ENCODE results near the gene PPM1B.
A peak's percentile ranks its signal among the peaks of the same experiment; 100 is the strongest.
"Not testable (repeated sequence)": the region's sequence is repeated elsewhere in the genome, so short reads cannot be mapped to it uniquely, and the experiment has no call there.

Gene PPM1B

DNA sequence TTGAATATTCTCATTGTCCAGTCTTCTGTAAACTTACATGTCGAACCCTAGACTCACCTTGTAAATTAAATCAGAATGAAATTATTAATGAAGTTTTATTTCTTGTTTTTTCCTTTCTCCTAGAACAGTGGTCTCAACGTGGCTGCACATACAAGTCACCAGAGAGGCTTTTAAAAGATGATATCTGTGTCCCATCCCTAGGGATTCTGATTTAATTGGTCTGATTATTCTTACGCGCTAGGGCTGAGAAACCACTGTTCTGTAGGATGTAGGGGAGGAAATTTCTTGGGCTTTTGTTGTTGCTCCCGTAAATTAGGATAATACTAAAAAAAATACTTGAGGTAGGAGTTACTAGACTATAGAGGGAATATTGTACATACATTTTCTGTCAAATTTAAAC lies 32.1 kb downstream of the PPM1B start:
- DNase-seq (ENCODE audit: low read depth): no peak

DNA sequence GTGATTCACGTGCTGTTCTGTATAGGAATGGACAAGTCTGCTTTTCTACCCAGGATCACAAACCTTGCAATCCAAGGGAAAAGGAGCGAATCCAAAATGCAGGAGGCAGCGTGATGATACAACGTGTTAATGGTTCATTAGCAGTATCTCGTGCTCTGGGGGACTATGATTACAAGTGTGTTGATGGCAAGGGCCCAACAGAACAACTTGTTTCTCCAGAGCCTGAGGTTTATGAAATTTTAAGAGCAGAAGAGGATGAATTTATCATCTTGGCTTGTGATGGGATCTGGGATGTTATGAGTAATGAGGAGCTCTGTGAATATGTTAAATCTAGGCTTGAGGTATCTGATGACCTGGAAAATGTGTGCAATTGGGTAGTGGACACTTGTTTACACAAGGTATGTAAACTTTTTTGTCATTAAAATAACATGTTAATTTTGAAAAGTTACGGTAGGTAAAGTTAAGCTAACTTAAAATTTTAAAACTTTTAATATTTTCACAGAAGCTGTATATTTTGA lies 33.0 kb downstream of the PPM1B start:
- DNase-seq (ENCODE audit: low read depth): no peak

DNA sequence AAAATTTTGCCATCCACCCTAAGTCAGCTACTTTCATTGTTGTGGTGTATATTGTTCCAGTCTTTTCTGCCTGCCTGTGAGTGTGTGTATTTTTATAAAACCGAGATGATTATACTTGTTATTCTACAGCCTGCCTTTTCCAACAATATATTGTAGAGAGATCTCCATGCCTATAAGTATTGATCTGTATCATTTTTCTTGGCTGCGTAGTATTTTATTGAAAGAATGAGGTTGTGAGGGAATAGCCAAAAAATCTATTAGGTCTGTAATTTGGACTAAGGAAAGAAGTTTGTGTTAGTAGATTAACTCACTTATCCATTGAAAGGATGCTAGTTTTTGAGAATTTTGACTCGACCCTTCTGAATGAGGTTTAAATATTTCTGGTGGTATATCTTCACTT lies 34.9 kb downstream of the PPM1B start:
- DNase-seq (ENCODE audit: low read depth): no peak

- DNase-seq (ENCODE audit: low read depth): no peak
Observed at GRCh38 chr2:44205169-44205568, 36.5 kb downstream of the PPM1B start.

DNA sequence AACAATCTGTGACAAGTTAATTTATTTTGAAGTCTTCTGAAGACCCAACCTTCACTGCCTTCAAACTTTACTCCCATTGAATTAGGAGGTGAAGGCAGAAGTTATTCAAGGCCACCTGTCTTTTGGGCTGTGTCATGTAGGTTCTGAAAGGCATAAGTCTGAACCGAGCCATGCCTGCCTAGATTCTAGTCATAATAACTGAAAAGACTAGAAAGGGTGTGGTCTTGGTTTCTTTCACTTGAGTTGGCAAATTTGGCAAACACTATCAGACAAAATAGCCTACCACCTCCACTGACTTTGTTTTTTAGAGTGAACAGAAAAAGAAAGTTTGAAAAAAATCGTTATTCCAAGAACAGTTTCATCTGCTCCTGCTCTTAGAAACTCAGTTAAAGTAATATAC lies 38.4 kb downstream of the PPM1B start:
- DNase-seq (ENCODE audit: low read depth): no peak

GRCh38 chr2:44207648-44208047 lies 39.0 kb downstream of the PPM1B start:
- DNase-seq (ENCODE audit: low read depth): not testable (repeated sequence)

GRCh38 chr2:44210362-44210761 lies 41.7 kb downstream of the PPM1B start:
- no peak for DNase-seq (ENCODE audit: low read depth)

- DNase-seq (ENCODE audit: low read depth): no peak
Observed at GRCh38 chr2:44211183-44211582, 42.5 kb downstream of the PPM1B start.

- DNase-seq (ENCODE audit: low read depth): no peak
Observed at GRCh38 chr2:44212302-44212701, 43.6 kb downstream of the PPM1B start.

DNA sequence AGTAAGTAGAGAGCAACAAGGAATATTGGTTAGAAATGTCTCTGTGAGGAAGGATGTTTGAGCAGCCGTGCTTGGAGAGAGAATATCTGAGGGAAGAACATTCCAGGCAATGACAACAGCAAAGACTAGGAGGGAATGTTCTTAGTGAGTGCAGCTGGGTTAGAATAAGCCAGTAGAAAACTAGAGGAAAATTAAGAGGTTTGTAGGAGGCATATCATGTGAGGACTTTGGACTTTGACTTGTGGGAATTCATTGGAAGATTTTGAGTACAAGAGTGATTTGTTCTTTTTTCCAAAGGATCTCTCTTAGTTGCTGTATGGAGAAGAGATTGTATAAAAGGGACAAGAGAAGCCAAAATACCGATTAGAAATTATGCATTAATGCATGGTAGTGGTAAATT lies 47.2 kb downstream of the PPM1B start:
- DNase-seq (ENCODE audit: low read depth): no peak

DNA sequence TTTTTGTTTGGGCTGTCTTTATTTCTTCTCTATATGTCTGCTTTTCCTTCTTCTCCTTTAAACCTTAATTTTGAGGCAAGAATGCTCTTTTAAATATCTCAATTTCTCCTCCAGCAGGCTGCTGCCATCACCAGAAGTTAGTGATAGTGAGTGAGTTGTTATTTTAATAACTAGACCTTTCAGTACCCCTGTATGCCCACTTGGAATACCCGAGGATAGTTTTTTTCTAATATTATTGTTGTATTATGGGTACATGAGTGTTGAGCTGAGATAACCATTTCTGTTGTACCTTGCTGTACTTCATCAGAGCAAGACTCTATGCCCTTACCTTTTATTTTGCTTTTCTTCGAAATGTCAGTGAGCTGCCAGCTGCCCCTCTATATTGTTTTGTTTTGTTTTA lies 50.1 kb downstream of the PPM1B start:
- no peak for DNase-seq (ENCODE audit: low read depth)

- DNase-seq (ENCODE audit: low read depth): no peak
Observed at GRCh38 chr2:44226753-44227152, 58.1 kb downstream of the PPM1B start.

DNA sequence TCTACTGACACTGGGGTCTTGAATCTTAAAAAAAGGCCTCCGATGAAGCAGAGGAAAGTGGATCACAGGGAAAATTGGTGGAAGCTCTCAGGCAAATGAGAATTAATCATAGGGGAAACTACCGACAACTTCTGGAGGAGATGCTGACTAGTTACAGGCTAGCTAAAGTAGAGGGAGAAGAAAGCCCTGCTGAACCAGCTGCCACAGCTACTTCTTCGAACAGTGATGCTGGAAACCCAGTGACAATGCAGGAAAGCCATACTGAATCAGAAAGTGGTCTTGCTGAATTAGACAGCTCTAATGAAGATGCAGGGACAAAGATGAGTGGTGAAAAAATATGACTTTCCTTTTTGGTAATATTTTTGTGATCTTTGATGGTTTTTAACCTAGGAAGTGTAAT lies 61.7 kb downstream of the PPM1B start:
- no peak for DNase-seq (ENCODE audit: low read depth)

DNA sequence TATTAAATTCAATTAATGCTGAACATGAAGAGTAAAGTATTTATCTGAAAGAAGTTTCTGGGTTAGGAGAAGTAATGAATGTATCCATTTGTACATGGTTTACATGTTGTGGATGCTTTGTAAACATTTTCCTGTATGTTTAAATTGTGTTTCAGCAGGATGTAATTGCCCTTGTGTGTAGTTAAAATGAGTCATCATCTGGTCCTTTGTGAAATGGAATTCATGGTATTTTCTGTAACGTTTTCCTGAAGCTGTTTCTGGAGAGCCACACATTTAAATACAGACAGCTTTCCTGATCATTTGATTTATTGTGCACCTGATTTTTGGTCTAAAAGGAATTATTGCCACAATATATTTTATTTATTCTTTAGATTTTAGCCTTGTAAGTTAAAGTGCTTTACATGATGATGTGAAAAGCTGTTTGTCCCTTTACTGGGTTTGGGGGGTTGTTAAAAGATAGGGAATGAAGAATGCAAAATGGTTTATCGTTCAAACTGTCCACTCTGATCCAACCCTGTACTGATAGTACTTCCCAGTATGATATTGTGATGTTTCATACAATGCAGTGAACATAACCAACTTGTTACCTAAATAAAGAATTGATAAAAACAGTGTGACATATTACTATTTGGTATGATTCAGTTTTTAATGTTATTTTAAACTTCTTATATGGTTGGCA lies 64.9 kb downstream of the PPM1B start:
- no peak for DNase-seq (ENCODE audit: low read depth)

DNA sequence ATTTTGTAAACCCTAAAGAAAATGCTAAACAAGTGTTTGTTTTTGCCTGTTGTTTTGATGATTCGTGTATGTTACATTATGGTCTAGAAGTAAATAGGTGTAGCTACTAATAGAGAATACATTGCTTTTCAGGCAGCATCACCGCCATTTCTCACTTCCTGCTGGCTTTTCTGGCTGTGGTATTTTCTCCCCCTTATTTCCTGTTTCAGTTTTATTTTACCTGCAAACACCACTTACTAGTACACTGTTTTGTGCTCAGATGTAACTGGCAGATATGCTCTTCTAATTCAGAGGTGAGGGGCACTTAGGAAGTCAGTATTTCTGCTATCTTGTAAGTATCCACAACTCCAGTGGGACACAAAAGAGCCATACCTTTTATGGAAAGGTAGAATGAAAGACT lies 68.5 kb downstream of the PPM1B start:
- DNase-seq (ENCODE audit: low read depth): no peak

DNA sequence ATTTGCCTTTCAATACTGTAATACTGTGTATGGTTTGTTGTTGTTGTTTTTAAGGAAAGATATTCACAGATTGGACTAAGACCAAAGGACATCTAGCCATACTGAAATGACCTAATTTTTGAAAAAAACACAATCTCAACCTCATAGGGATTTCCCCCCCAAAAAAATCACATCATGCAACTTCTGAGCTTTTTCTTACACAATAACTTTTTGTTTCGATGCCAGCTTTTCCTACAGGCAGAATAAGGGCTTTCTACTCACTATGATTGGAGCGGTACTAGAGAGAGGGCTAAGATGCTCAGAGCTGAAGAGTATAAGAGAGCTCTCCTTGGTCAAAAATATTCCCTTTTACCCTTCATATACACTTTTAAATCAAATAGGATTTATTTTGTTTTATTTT lies 74.2 kb downstream of the PPM1B start:
- no peak for DNase-seq (ENCODE audit: low read depth)

- peak; percentile 43 for DNase-seq (ENCODE audit: low read depth)
Observed at GRCh38 chr2:44244135-44244871, 75.6 kb downstream of the PPM1B start.

- no peak for DNase-seq (ENCODE audit: low read depth)
Observed at GRCh38 chr2:44245083-44245861, 76.6 kb downstream of the PPM1B start.

DNA sequence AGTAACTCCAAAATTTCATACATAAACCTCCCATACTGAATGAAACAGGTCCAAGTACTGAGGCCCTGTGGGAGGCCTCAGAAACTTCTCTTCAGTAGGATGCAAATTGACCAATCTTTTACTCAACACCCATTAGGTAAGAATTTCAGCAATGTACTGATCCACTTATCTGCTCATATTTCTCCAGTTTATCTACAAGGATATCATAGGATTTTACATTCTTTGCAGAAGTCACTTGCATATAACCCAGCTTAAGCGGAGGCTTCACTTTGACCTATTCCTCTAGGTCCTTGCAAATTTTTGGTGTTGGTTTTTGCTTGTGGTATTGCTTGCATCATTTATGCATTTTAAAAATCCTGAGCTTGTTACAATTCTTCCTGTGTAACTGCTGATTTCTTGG lies 77.8 kb downstream of the PPM1B start:
- DNase-seq (ENCODE audit: low read depth): no peak

DNA sequence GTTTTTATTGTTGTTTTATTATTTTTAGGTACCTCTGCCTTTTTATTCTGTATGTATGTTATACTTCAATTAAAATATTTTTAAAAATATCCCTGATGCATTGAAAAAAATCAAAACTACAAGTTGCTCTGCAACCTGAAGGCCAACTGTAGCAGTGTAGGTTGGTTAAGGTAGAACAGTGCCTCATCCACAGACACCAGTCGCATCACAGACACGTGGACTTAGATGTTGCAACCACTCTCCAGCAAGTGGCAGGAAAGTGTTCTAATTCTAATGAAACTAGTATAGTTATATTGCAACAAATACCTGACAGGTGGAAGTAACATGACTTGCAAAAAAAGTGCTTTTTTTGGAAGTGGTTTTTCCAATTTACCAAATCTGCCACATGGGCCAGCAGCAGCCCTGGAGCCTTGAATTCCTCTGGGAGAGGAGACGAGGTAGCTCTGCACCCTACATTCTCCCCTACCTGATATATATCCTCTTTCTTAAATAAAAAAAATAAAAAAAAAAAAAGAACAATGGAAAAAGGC lies 78.2 kb downstream of the PPM1B start:
- DNase-seq (ENCODE audit: low read depth): no peak

DNA sequence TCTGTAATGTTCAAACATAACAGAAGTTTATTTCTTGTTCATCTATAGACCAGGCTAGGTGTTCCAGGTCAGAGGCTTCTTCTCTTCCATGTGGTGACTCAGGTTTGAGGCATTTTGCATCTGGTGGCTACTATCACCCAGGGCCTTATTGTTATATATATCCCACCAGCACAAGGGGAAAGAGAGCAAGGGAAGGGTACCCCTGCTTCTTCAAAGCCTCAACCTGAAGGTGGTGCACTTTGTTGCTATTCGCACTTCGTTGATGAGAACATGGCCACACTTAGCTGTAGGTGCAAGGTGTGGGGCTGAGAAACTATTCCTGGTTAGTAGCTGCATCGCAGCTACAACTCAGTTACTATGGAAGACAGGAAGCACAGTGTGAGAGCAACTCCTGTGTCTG lies 79.2 kb downstream of the PPM1B start:
- DNase-seq (ENCODE audit: low read depth): no peak

GRCh38 chr2:44249269-44249668 lies 80.6 kb downstream of the PPM1B start:
- DNase-seq (ENCODE audit: low read depth): not testable (repeated sequence)

DNA sequence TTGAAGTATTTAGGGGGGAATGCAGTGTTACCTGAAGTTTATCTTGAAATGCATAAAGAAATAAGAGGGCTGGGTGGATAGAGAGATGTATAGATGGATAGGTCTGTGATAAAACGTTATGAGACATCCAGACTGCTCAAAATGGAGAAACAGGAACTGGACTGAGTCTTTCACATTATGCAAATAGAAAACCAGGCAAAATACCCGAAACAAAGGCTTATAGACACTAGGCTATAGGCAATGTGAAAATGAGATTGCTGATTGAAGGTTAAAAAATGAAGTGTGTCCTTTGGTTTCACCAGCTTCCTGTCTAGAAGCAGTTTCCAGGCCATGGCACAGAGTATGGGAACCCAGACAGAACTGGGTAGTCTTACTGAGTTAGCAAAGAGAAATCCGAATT lies 81.7 kb downstream of the PPM1B start:
- no peak for DNase-seq (ENCODE audit: low read depth)
